SK-N-SH (cell line): Measurements from ENCODE around the gene FGF13. TPM values are rescaled to one million over a fixed set of nuclear protein-coding genes. Genes with fewer than 3 reads are reported as not detected.

ENCODE experiments used
- CTCF ChIA-PET: fragments of 300-600, 350-600 bp; formaldehyde crosslinking; extraction: SDS; loops from one replicate; lab custom pipeline; 2021; lab: Yijun Ruan, JAX
- POLR2A ChIA-PET: fragments of 350-600 bp; sonication (Branson Sonifier 250); formaldehyde crosslinking; extraction: SDS; loops from one replicate; lab custom pipeline; 2020; ENCODE audit warnings: antibody characterized with exemption, inconsistent platforms; lab: Yijun Ruan, JAX
- DNase-seq: peaks from one replicate; pipeline ENCODE4 v3.0.0; 2012
- H2AFZ ChIP-seq: fragments of 200-600 bp; sonication (generic); 2 replicates; pipeline ENCODE4 v1.8.1; 2016; ENCODE audit warnings: antibody characterized with exemption, mild to moderate bottlenecking, low read depth
- H3F3A ChIP-seq: fragments of 200-600 bp; sonication (generic); replicated peaks from 2 replicates; pipeline ENCODE3; 2016; ENCODE audit warnings: antibody characterized with exemption, mild to moderate bottlenecking; ENCODE audit not compliant: insufficient read depth
- H3K27ac ChIP-seq, 2 experiments: fragments of 200-500 bp in 1 of 2; fragments of 200-600 bp in 1 of 2; sonication (Bioruptor generic) in 1 of 2; sonication (generic), shearing (Covaris generic) in 1 of 2; 2 replicates each; pipeline versions ENCODE4 v1.5.1 to v1.6.1; 2014 to 2016; ENCODE audit warnings: low read depth in 2 of 2, inconsistent platforms in 1 of 2, low read length in 1 of 2, mild to moderate bottlenecking in 1 of 2, mixed read lengths in 1 of 2
- H3K27me3 ChIP-seq: fragments of 200-600 bp; sonication (generic), shearing (Covaris generic); 2 replicates; pipeline ENCODE4 v1.6.1; 2016; ENCODE audit warnings: mixed run types; ENCODE audit not compliant: insufficient read depth
- H3K36me3 ChIP-seq, 2 experiments: fragments of 200-500 bp in 1 of 2; fragments of 200-600 bp in 1 of 2; sonication (Bioruptor generic) in 1 of 2; sonication (generic) in 1 of 2; replicated peaks in 1 of 2; 2 replicates each; pipeline versions ENCODE3 to v1.5.1; 2014 to 2016; ENCODE audit warnings: low read length in 1 of 2, mild to moderate bottlenecking in 1 of 2; ENCODE audit not compliant: insufficient read depth in 2 of 2, control insufficient read depth in 1 of 2
- H3K4me1 ChIP-seq, 2 experiments: fragments of 200-500 bp in 1 of 2; fragments of 200-600 bp in 1 of 2; sonication (Bioruptor generic) in 1 of 2; sonication (generic), shearing (Covaris generic) in 1 of 2; 2 replicates each; pipeline versions ENCODE4 v1.5.1 to v1.6.1; 2014 to 2016; ENCODE audit warnings: low read depth in 1 of 2, low read length in 1 of 2, mixed run types in 1 of 2; ENCODE audit not compliant: insufficient read depth in 2 of 2, control insufficient read depth in 1 of 2
- H3K4me2 ChIP-seq: fragments of 200-600 bp; sonication (generic), shearing (Covaris generic); 2 replicates; pipeline ENCODE4 v1.6.1; 2017; ENCODE audit warnings: mixed run types
- H3K4me3 ChIP-seq, 2 experiments: fragments of 200-500 bp in 1 of 2; fragments of 200-600 bp in 1 of 2; sonication (Bioruptor generic) in 1 of 2; sonication (generic), shearing (Covaris generic) in 1 of 2; 2 replicates each; pipeline versions ENCODE4 v1.5.1 to v1.8.1; 2014 to 2016; ENCODE audit warnings: low read depth in 2 of 2, inconsistent platforms in 1 of 2, low read length in 1 of 2, mild to moderate bottlenecking in 1 of 2, mixed read lengths in 1 of 2, moderate library complexity in 1 of 2
- H3K79me2 ChIP-seq: fragments of 200-600 bp; sonication (generic); 2 replicates; pipeline ENCODE4 v1.8.1; 2017; ENCODE audit warnings: mild to moderate bottlenecking; ENCODE audit not compliant: insufficient read depth
- H3K9ac ChIP-seq: fragments of 200-600 bp; sonication (generic); 2 replicates; pipeline ENCODE4 v1.6.1; 2017; ENCODE audit warnings: mixed run types
- H3K9me2 ChIP-seq: fragments of 200-600 bp; sonication (generic); 2 replicates; pipeline ENCODE4 v1.6.1; 2017; ENCODE audit warnings: mixed run types
- H3K9me3 ChIP-seq: fragments of 200-600 bp; sonication (generic); 2 replicates; pipeline ENCODE4 v1.6.1; 2017; ENCODE audit warnings: mixed run types, mild to moderate bottlenecking, moderate library complexity
- H4K20me1 ChIP-seq: fragments of 200-600 bp; sonication (generic); 2 replicates; pipeline ENCODE4 v1.6.1; 2017; ENCODE audit warnings: mild to moderate bottlenecking, mixed run types; ENCODE audit not compliant: insufficient read depth
- CHD2 ChIP-seq: fragments of 150-350 bp; IDR thresholded peaks from 2 replicates; pipeline ENCODE4 v1.6.1; 2018; ENCODE audit warnings: low read length; ENCODE audit not compliant: partially characterized antibody
- CTCF ChIP-seq: fragments of 200-600 bp; sonication (generic); IDR thresholded peaks from 2 replicates; pipeline ENCODE4 v1.6.1; 2017; ENCODE audit warnings: antibody characterized with exemption, mild to moderate bottlenecking, moderate library complexity
- IRF3 ChIP-seq: fragments of 150-350 bp; IDR thresholded peaks from 2 replicates; pipeline ENCODE4 v1.6.1; 2016; ENCODE audit warnings: mild to moderate bottlenecking, low read depth, low read length
- RAD21 ChIP-seq: IDR thresholded peaks from 2 replicates; pipeline ENCODE4 v1.6.1; 2012; ENCODE audit warnings: mild to moderate bottlenecking, low read length
- SMC3 ChIP-seq: IDR thresholded peaks from 2 replicates; pipeline ENCODE4 v1.6.1; 2012; ENCODE audit warnings: low read depth, low read length, improper control_type of control experiment
- TAF1 ChIP-seq: IDR thresholded peaks from 2 replicates; pipeline ENCODE4 v1.6.1; 2012; ENCODE audit warnings: low read depth, mild to moderate bottlenecking, low read length, moderate library complexity, borderline replicate concordance
- TEAD4 ChIP-seq: IDR thresholded peaks from 2 replicates; pipeline ENCODE4 v1.4.0; 2012; ENCODE audit warnings: mild to moderate bottlenecking, borderline replicate concordance; ENCODE audit not compliant: insufficient read depth
- USF2 ChIP-seq: fragments of 150-350 bp; IDR thresholded peaks from 2 replicates; pipeline ENCODE4 v1.6.1; 2017; ENCODE audit warnings: antibody characterized with exemption, low read length, low read depth, borderline replicate concordance
- WGBS: methylation state at CpG from one replicate; pipeline ENCODE4 v1.1.6; 2017; ENCODE audit warnings: low lambda C conversion rate; 5-methylcytosine and 5-hydroxymethylcytosine counted together
- polyA plus RNA-seq, 3 experiments: library from polyadenylated mRNA; depleted of rRNA; stranded (reverse); fragments of >200 nt; gene quantifications; 2 replicates each; pipeline ENCODE4 v1.2.3, GENCODE V29; 2012
- TF ChIP-seq, protein P1 (sequence below): IDR thresholded peaks from 2 replicates; pipeline ENCODE4 v1.4.0; 2012; ENCODE audit warnings: low read depth
- TF ChIP-seq, protein P2 (sequence below): IDR thresholded peaks from 2 replicates; pipeline ENCODE4 v1.6.1; 2012; ENCODE audit warnings: mild to moderate bottlenecking, low read depth, low read length, moderate library complexity

The FGF13 gene
- polyA plus RNA-seq, 1 of the 3 experiments (the other 2 are of a cell fraction): 0.12 TPM

DNA sequence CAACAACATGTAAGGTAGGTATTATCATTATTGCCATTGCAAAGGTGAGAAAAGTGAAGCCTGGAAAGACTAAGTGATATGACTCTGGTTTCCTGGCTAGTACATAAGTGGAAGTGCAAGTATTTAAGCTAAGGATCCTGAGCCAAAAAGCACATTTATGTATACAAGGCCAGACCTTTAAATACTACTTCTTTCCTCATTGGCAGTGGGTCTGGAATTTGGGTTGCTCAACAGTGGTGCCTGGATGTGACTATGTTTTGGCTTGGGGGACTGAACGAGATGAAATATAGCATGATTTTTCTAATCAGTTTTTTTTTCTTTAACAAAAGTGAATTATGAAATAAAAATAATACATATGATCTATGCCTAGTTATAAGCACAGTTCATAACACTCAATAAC lies 7.4 kb upstream of the FGF13 start (continued):
- TF ChIP-seq CTCF (no peak), TAF1 (no peak), SMC3 (no peak)

GRCh38 chrX:138710866-138711341 lies 613 bp downstream of the FGF13 start:
- H3K27ac ChIP-seq: no peak overlapping the region
- H3K79me2 ChIP-seq: no peaks in the 10 kb centered on the region
- no peak overlapping the region for H2AFZ ChIP-seq
- CTCF ChIA-PET: interaction anchor here (1.3 to 1.6 kb wide), 2 partner anchors 15 to 35 kb away, joined by 3 to 5 read pairs; no protein-coding TSS in a partner anchor
- H4K20me1 ChIP-seq: no peaks in the 10 kb centered on the region
- 9% methylated on average over 18 of the region's 51 CpGs for WGBS
- H3K4me2 ChIP-seq: peak overlapping the region; percentile 19; the same call in 1 of the 2 replicates
- H3K36me3 ChIP-seq: no peaks in the 10 kb centered on the region
- TF ChIP-seq TAF1 (no peak), TEAD4 (no peak)
- no peak for DNase-seq
- no peaks in the 10 kb centered on the region for H3F3A ChIP-seq
- H3K4me3 ChIP-seq: no peak overlapping the region
- no peaks in the 10 kb centered on the region for H3K9me3 ChIP-seq
- no peaks in the 10 kb centered on the region for H3K4me1 ChIP-seq
- peaks cover 27% of the 10 kb centered on the region for H3K27me3 ChIP-seq
- POLR2A ChIA-PET: no interaction called here
- H3K9ac ChIP-seq: no peak overlapping the region
- no peaks in the 10 kb centered on the region for H3K9me2 ChIP-seq

- H2AFZ ChIP-seq: no peak overlapping the region
- DNase-seq: no peak
- H3K79me2 ChIP-seq: no peaks in the 10 kb centered on the region
- no peaks in the 10 kb centered on the region for H4K20me1 ChIP-seq
- H3K4me2 ChIP-seq: no peak overlapping the region; the same call in 1 of the 2 replicates
- CTCF ChIA-PET: interaction anchor here (1.3 kb wide), 1 partner anchor 36 kb away, joined by 5 read pairs; no protein-coding TSS in a partner anchor
- POLR2A ChIA-PET: no interaction called here
- TF ChIP-seq, protein P1, sequence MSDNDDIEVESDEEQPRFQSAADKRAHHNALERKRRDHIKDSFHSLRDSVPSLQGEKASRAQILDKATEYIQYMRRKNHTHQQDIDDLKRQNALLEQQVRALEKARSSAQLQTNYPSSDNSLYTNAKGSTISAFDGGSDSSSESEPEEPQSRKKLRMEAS: no peak
- TF ChIP-seq RAD21 (no peak), IRF3 (no peak), CHD2 (no peak), CTCF (no peak), USF2 (no peak)
- TF ChIP-seq, protein P2, sequence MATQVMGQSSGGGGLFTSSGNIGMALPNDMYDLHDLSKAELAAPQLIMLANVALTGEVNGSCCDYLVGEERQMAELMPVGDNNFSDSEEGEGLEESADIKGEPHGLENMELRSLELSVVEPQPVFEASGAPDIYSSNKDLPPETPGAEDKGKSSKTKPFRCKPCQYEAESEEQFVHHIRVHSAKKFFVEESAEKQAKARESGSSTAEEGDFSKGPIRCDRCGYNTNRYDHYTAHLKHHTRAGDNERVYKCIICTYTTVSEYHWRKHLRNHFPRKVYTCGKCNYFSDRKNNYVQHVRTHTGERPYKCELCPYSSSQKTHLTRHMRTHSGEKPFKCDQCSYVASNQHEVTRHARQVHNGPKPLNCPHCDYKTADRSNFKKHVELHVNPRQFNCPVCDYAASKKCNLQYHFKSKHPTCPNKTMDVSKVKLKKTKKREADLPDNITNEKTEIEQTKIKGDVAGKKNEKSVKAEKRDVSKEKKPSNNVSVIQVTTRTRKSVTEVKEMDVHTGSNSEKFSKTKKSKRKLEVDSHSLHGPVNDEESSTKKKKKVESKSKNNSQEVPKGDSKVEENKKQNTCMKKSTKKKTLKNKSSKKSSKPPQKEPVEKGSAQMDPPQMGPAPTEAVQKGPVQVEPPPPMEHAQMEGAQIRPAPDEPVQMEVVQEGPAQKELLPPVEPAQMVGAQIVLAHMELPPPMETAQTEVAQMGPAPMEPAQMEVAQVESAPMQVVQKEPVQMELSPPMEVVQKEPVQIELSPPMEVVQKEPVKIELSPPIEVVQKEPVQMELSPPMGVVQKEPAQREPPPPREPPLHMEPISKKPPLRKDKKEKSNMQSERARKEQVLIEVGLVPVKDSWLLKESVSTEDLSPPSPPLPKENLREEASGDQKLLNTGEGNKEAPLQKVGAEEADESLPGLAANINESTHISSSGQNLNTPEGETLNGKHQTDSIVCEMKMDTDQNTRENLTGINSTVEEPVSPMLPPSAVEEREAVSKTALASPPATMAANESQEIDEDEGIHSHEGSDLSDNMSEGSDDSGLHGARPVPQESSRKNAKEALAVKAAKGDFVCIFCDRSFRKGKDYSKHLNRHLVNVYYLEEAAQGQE: no peak
- no peaks in the 10 kb centered on the region for H3K36me3 ChIP-seq
- no peaks in the 10 kb centered on the region for H3F3A ChIP-seq
- H3K27ac ChIP-seq: no peak overlapping the region
- H3K9ac ChIP-seq: no peak overlapping the region
- H3K9me3 ChIP-seq: no peaks in the 10 kb centered on the region
- no peaks in the 10 kb centered on the region for H3K4me1 ChIP-seq
- WGBS: 21% methylated on average over 16 of the region's 25 CpGs
- peaks cover 27% of the 10 kb centered on the region for H3K27me3 ChIP-seq
- H3K9me2 ChIP-seq: no peaks in the 10 kb centered on the region
- no peak overlapping the region for H3K4me3 ChIP-seq
Measured at GRCh38 chrX:138709886-138710791, 1.4 kb downstream of the FGF13 start.
